OCI-LY3 (cell line): ENCODE results near the gene JMY.

ENCODE experiments used
- CTCF ChIP-seq: fragments of 200-600, 300-600 bp; sonication (generic); IDR thresholded peaks from 2 replicates; pipeline ENCODE4 v1.5.1; 2014; ENCODE audit warnings: antibody characterized with exemption, low read length, low read depth
- EZH2phosphoT487 ChIP-seq: fragments of 200-600 bp; shearing (Covaris generic); IDR thresholded peaks from 2 replicates; pipeline ENCODE4 v1.6.1; 2018; ENCODE audit warnings: antibody characterized with exemption, mixed run types, low read depth

DNA sequence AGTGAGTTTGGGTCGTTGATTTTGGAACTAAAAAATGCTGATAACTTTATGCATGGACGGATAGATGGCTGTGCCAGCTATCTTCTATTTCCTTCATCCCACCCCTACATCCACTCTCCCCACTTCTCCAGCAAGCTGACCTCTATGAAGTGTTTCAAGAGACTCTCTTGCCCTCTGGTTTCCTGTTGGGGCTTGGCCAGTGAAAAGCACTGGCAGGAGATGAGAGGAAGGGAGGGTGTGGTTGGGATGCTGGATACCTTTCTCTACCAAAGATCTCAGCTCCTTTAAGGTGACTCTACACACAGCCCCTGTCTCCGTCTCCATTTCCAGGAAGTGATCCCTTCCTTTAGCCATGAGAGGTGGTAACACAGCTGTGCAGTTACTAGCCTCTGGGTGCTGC lies 30.0 kb upstream of the JMY start:
- TF ChIP-seq CTCF (no peak), EZH2phosphoT487 (no peak)
